ENCODE data around the gene ANKRD12.

DNA sequence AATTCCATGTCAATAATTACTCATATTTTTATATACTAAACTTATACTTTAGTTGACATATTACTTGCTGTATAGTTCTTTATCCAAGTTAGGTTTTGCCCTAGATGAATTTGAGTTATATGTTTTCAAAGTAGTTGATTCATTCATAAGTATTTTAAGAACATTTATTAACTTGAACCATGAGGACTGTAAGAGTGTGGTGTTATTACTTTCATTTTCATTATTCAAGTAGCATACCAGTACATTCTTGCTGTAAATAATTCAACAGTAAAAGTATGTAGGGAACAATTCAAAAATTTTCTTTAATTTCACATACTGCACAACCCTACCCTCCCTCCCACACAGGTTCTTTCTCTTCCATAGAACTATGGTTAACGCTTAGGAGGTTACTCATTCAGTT is 75.4 kb downstream of the ANKRD12 start:
- TF ChIP-seq, protein P1, sequence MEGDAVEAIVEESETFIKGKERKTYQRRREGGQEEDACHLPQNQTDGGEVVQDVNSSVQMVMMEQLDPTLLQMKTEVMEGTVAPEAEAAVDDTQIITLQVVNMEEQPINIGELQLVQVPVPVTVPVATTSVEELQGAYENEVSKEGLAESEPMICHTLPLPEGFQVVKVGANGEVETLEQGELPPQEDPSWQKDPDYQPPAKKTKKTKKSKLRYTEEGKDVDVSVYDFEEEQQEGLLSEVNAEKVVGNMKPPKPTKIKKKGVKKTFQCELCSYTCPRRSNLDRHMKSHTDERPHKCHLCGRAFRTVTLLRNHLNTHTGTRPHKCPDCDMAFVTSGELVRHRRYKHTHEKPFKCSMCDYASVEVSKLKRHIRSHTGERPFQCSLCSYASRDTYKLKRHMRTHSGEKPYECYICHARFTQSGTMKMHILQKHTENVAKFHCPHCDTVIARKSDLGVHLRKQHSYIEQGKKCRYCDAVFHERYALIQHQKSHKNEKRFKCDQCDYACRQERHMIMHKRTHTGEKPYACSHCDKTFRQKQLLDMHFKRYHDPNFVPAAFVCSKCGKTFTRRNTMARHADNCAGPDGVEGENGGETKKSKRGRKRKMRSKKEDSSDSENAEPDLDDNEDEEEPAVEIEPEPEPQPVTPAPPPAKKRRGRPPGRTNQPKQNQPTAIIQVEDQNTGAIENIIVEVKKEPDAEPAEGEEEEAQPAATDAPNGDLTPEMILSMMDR (IDR thresholded peaks at IDR 0.05 in 2 of 3, conservative IDR thresholded peaks at IDR 0.05 in 1 of 3; ENCODE audit: borderline replicate concordance in 1 of 3, insufficient read depth in 1 of 3, low read depth in 2 of 3, low read length in 2 of 3), result no peak
- TF ChIP-seq POLR2A (IDR thresholded peaks at IDR 0.05; ENCODE audit: borderline replicate concordance, extremely low read depth, insufficient read depth, insufficient read length) (no peak), EZH2 (IDR thresholded peaks at IDR 0.05) (no peak), ZFX (IDR thresholded peaks at IDR 0.05) (no peak), ZNF274 (IDR thresholded peaks at IDR 0.05; ENCODE audit: low read depth, low read length) (no peak), POLR2AphosphoS5 (IDR thresholded peaks at IDR 0.05; ENCODE audit: low read depth, low read length) (no peak), CEBPB (IDR thresholded peaks at IDR 0.05; ENCODE audit: low read depth) (no peak), ELF1 (IDR thresholded peaks at IDR 0.05; ENCODE audit: borderline replicate concordance, low read depth) (no peak), YY1 (IDR thresholded peaks at IDR 0.05; ENCODE audit: extremely low read depth, insufficient replicate concordance, low read depth, low read length) (no peak), RAD21 (IDR thresholded peaks at IDR 0.05; ENCODE audit: low read depth) (no peak)
- TF ChIP-seq, protein P2, sequence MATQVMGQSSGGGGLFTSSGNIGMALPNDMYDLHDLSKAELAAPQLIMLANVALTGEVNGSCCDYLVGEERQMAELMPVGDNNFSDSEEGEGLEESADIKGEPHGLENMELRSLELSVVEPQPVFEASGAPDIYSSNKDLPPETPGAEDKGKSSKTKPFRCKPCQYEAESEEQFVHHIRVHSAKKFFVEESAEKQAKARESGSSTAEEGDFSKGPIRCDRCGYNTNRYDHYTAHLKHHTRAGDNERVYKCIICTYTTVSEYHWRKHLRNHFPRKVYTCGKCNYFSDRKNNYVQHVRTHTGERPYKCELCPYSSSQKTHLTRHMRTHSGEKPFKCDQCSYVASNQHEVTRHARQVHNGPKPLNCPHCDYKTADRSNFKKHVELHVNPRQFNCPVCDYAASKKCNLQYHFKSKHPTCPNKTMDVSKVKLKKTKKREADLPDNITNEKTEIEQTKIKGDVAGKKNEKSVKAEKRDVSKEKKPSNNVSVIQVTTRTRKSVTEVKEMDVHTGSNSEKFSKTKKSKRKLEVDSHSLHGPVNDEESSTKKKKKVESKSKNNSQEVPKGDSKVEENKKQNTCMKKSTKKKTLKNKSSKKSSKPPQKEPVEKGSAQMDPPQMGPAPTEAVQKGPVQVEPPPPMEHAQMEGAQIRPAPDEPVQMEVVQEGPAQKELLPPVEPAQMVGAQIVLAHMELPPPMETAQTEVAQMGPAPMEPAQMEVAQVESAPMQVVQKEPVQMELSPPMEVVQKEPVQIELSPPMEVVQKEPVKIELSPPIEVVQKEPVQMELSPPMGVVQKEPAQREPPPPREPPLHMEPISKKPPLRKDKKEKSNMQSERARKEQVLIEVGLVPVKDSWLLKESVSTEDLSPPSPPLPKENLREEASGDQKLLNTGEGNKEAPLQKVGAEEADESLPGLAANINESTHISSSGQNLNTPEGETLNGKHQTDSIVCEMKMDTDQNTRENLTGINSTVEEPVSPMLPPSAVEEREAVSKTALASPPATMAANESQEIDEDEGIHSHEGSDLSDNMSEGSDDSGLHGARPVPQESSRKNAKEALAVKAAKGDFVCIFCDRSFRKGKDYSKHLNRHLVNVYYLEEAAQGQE (IDR thresholded peaks at IDR 0.05; ENCODE audit: low read depth), result no peak
